DMS 273 (cell line): Measurements from ENCODE around the gene NSDHL.
"Not testable (repeated sequence)": the region's sequence is repeated elsewhere in the genome, so short reads cannot be mapped to it uniquely, and the experiment has no call there.

Experiments used
- DNase-seq: peaks from one replicate; lab custom pipeline; 2025; ENCODE audit not compliant: unreplicated experiment; lab: John Stamatoyannopoulos, UW

Gene NSDHL

DNA sequence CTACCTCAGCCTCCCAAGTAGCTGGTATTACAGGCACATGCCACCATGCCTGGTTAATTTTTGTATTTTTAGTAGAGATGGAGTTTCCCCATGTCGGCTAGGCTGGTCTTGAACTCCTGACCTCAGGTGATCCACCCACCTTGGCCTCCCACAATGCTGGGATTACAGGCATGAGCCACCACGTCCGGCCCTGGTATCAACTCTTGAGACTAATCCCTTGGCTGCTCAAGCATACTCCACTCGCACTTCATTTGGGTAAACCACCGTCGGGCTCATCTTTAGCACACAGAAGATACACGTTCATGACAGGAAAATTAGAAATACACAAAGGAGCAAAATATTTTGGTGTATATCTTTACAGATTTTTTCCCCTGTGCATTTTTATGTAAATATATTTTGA lies 79.2 kb downstream of the NSDHL start:
- not testable (repeated sequence) for DNase-seq

- DNase-seq: peak; percentile 56
Measured at GRCh38 chrX:152912106-152912505, 81.2 kb downstream of the NSDHL start.

GRCh38 chrX:152912641-152913040 lies 81.8 kb downstream of the NSDHL start:
- no peak for DNase-seq

DNA sequence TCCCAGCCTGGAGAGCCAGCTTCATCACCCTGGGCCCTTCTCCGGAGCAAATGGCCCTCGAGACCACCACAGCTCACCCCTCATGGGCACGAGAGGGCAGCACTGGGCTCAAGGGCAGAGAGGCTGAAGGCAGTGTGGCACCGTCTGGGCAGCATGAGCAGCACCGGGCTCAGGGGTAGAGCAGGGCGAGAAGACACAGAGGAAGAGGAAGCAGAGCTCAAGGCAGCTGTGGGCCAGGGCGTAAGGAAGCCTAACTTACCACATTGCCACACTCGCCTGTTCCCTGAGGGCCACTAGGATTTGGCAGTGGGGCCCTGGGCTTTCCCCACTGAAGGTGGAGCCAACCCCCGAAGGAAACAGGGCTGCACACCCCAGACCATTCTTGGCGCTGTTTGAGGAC lies 82.5 kb downstream of the NSDHL start:
- peak; percentile 74 for DNase-seq

GRCh38 chrX:152913910-152914309 lies 83.0 kb downstream of the NSDHL start:
- peak; percentile 96 for DNase-seq

GRCh38 chrX:152915541-152916241 lies 84.8 kb downstream of the NSDHL start:
- peak; percentile 84 for DNase-seq

DNA sequence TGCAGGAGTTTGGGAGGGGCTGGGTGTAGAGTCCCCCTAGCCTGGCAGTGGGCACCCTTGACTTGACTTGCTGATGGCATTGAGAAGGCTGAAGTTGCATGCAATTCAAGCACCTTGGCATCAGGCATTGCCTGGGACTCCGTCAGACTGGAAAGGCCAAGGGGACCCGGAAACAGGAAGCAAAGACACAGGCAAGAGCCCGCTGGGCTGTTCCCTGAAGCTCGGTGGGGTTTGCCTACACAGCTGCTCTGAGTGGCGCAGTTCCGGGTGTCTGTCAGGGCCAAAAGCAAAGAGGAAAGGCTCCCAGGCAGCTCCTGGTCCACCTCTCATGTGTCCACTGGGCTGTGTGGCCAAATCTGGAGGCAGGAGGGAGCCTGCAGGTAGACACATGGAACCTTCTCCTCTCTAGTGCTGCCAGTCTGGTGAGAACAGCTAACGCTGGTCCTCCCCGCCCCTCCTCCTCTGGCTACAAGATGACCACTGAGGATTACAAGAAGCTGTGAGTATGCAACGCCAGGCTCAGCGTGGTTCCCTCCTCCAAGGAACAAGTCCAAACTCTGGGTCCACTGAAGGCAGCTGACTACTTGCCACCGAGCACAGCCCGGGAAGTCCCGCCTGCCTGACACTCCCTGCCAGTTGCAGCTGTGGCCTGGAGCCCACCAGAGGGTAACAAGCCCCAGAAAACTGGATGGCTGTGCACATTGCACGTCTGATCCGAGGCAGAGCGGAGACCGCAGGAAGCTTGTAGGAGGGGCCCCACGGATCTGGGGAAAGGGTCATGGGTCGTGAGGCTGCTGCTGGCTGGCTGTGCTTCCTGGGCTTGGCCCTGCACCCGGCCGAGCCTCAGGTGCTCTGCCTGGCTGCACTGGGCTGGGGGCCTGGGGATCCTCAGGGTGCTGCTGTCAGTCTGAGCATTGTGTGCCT lies 87.1 kb downstream of the NSDHL start:
- no peak for DNase-seq

DNA sequence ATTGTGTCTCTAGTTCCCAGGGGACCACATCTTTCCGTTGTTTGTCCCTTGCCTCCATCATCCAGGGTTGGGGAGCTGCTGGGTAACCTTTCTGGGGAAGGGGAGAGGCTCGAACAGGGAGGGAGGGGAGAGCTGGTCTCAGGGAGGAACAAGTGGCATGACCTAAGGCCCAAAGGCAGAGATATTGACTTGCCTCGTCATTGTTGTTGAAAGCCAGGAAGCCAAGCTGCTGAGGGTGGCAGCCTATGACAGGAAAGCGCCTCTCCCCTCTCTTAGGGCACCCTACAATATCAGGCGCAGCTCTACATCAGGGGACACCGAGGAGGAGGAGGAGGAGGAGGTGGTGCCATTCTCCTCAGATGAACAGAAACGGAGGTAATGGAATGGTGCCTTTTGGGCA lies 87.8 kb downstream of the NSDHL start:
- no peak for DNase-seq
